GM23338 (cell line): ENCODE measurements around the gene ISG15. TPM values are rescaled to one million over a fixed set of nuclear protein-coding genes. Genes with fewer than 3 reads are reported as not detected.

Experiments
- ATAC-seq: fragments of 200-7000 bp; cut with Tn5 transposase; 3 replicates; pipeline ENCODE4 v1.9.1; 2020
- DNase-seq: peaks from one replicate; pipeline ENCODE4 v3.0.0-alpha.2; 2015; ENCODE audit warnings: low spot score
- H2AFZ ChIP-seq: fragments of 200-600 bp; sonication (generic); 2 replicates; pipeline ENCODE4 v1.8.0; 2016; ENCODE audit warnings: antibody characterized with exemption, mild to moderate bottlenecking, moderate library complexity
- H3F3A ChIP-seq: fragments of 200-600 bp; sonication (generic); replicated peaks from 2 replicates; pipeline ENCODE4 v1.8.0; 2017; ENCODE audit warnings: antibody characterized with exemption, mixed run types, low read depth
- H3K27ac ChIP-seq: fragments of 200-600 bp; sonication (generic); 2 replicates; pipeline ENCODE4 v1.6.1; 2016; ENCODE audit warnings: low read depth
- H3K27me3 ChIP-seq: fragments of 200-600 bp; sonication (generic); 2 replicates; pipeline ENCODE4 v1.8.0; 2016; ENCODE audit warnings: mild to moderate bottlenecking, mixed run types, moderate library complexity; ENCODE audit not compliant: insufficient read depth
- H3K36me3 ChIP-seq: fragments of 200-600 bp; sonication (generic); 2 replicates; pipeline ENCODE4 v1.8.0; 2016; ENCODE audit warnings: mild to moderate bottlenecking; ENCODE audit not compliant: insufficient read depth
- H3K4me1 ChIP-seq: fragments of 200-600 bp; sonication (generic); 2 replicates; pipeline ENCODE4 v1.8.0; 2016; ENCODE audit warnings: mild to moderate bottlenecking, moderate library complexity; ENCODE audit not compliant: insufficient read depth
- H3K4me2 ChIP-seq: fragments of 200-600 bp; sonication (generic); 2 replicates; pipeline ENCODE4 v1.7.1; 2017; ENCODE audit warnings: mixed run types
- H3K4me3 ChIP-seq: fragments of 200-600 bp; sonication (generic); 2 replicates; pipeline ENCODE4 v1.6.1; 2016; ENCODE audit warnings: mixed run types
- H3K79me2 ChIP-seq: fragments of 200-600 bp; sonication (generic); replicated peaks from 2 replicates; pipeline ENCODE4 v1.8.0; 2017; ENCODE audit warnings: mild to moderate bottlenecking; ENCODE audit not compliant: insufficient read depth
- H3K9me2 ChIP-seq: fragments of 200-600 bp; sonication (generic); 2 replicates; pipeline ENCODE4 v1.8.0; 2017; ENCODE audit not compliant: insufficient read depth
- H4K20me1 ChIP-seq: fragments of 200-600 bp; sonication (generic); replicated peaks from 2 replicates; pipeline ENCODE4 v1.8.0; 2017; ENCODE audit warnings: mild to moderate bottlenecking; ENCODE audit not compliant: insufficient read depth
- H3K27ac Mint-ChIP-seq: 2 replicates; pipeline ENCODE4 v1.8.0; 2020; ENCODE audit warnings: inconsistent platforms, mild to moderate bottlenecking, moderate library complexity, mixed read lengths
- H3K27me3 Mint-ChIP-seq: 3 replicates; pipeline ENCODE4 v1.8.0; 2022; ENCODE audit warnings: low read depth, mild to moderate bottlenecking, moderate library complexity, mixed read lengths, inconsistent platforms; ENCODE audit not compliant: insufficient read depth, poor library complexity
- H3K36me3 Mint-ChIP-seq: 3 replicates; pipeline ENCODE4 v1.8.0; 2021; ENCODE audit warnings: low read depth, mild to moderate bottlenecking, inconsistent platforms, moderate library complexity, mixed read lengths
- H3K4me1 Mint-ChIP-seq: 3 replicates; pipeline ENCODE4 v1.8.0; 2020; ENCODE audit warnings: mild to moderate bottlenecking, inconsistent platforms, mixed read lengths
- H3K4me3 Mint-ChIP-seq: 3 replicates; pipeline ENCODE4 v1.8.0; 2021; ENCODE audit warnings: moderate library complexity, mild to moderate bottlenecking, inconsistent platforms, mixed read lengths
- H3K9me3 Mint-ChIP-seq: 3 replicates; pipeline ENCODE4 v1.8.0; 2020; ENCODE audit warnings: moderate library complexity, mild to moderate bottlenecking, inconsistent platforms, mixed read lengths
- CREB1 ChIP-seq: fragments of 250-450 bp; sonication (Bioruptor Pico); IDR thresholded peaks from 2 replicates; pipeline ENCODE4 v1.5.0; 2020; ENCODE audit warnings: low read depth, mild to moderate bottlenecking, moderate library complexity
- CTCF ChIP-seq, 2 experiments: fragments of 200-600 bp in 1 of 2; sonication (generic) in 1 of 2; conservative IDR thresholded peaks; 2 replicates each; pipeline versions ENCODE4 v1.5.1 to v1.6.1; 2016 to 2017; ENCODE audit warnings: antibody characterized with exemption in 2 of 2, low read depth in 2 of 2, mild to moderate bottlenecking in 2 of 2, moderate library complexity in 1 of 2
- EZH2 ChIP-seq: fragments of 200-600 bp; sonication (generic); IDR thresholded peaks from one replicate; pipeline ENCODE4 v1.8.0; 2017; ENCODE audit warnings: antibody characterized with exemption, mild to moderate bottlenecking, low read depth; ENCODE audit not compliant: unreplicated experiment
- NANOG ChIP-seq: IDR thresholded peaks from 2 replicates; pipeline ENCODE4 v1.6.1; 2016; ENCODE audit warnings: antibody characterized with exemption, borderline replicate concordance
- REST ChIP-seq: IDR thresholded peaks from one replicate; pipeline ENCODE4 v1.6.1; 2018; ENCODE audit warnings: antibody characterized with exemption; ENCODE audit not compliant: unreplicated experiment
- STAT1 ChIP-seq: IDR thresholded peaks from one replicate; pipeline ENCODE4 v1.6.1; 2016; ENCODE audit warnings: antibody characterized with exemption; ENCODE audit not compliant: unreplicated experiment
- ZNF114 ChIP-seq: fragments of 250-450 bp; sonication (Bioruptor Pico); IDR thresholded peaks from 2 replicates; pipeline ENCODE4 v1.5.0; 2020; ENCODE audit warnings: mild to moderate bottlenecking, moderate library complexity
- ZNF331 ChIP-seq: fragments of 250-450 bp; sonication (Bioruptor Pico); IDR thresholded peaks from 2 replicates; pipeline ENCODE4 v1.5.0; 2020; ENCODE audit warnings: low read depth, mild to moderate bottlenecking, moderate library complexity
- ZNF462 ChIP-seq: fragments of 250-450 bp; sonication (Bioruptor Pico); IDR thresholded peaks from 2 replicates; pipeline ENCODE4 v1.5.0; 2020; ENCODE audit warnings: mild to moderate bottlenecking, moderate library complexity
- polyA plus RNA-seq: library from polyadenylated mRNA; unstranded; fragments of >200 nt; fragmentation: Nextera tagmentation; extraction: Ambion mirVana; gene quantifications from 2 replicates; pipeline ENCODE4 v1.2.1, GENCODE V29; 2016
- total RNA-seq: library from RNA; depleted of rRNA; stranded (reverse); fragments of >200 nt; shearing (Covaris generic); gene quantifications from 2 replicates; pipeline ENCODE4 v1.2.3, GENCODE V29; 2014
- TF ChIP-seq, protein P1 (sequence below): IDR thresholded peaks from 2 replicates; pipeline ENCODE4 v1.6.1; 2016; ENCODE audit warnings: antibody characterized with exemption

ISG15 gene
- total and polyA plus RNA-seq, 2 experiments from 2014 or later: 52.9 to 101 TPM

DNA sequence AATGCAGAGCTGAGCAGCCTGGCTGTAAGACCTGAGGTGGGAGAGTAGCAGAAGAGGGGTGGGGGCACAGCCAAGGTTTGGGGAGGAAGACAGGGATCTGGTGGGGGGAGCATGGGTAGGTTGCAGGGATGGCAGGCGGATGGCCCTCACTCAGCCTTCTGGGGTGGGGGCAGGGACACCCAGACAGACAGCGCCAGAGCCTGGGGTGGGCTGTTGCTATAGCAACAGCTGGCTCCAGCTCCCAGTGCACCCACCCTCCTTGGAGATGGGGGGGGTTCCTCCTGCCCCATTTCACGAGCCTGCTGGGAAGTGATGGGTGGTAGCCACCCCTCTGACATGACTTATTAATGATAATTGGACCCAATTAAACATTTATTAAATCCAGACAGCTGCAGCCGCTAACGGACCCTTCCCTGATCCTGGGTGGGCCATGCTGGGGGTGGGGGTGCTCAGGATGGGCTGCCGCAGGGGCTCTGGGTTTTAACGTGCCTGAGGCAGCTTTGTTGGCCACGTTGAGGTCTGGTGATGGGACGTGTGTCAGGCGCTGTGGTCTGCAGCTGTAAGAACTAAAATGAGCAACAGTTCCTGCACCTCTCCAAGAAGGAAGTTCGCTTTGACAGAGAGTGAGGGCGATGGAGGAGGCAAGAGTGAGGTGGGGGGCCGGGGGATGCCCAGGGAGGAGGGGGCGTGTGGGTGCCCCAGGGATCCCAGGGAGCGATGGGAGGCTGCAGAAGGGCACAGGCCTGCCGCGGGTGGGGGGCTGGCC is 26.0 kb downstream of the ISG15 start:
- peaks cover 49% of the 10 kb centered on the region for H3K27me3 Mint-ChIP-seq
- peak overlapping the region; percentile 54 for H3K4me3 ChIP-seq
- peaks cover 30% of the 10 kb centered on the region for H4K20me1 ChIP-seq
- H3F3A ChIP-seq: no peaks in the 10 kb centered on the region
- H3K4me1 ChIP-seq: peaks cover 10% of the 10 kb centered on the region; the same call in 1 of the 2 replicates
- H3K27ac Mint-ChIP-seq: no peak overlapping the region
- TF ChIP-seq ZNF462 (CRISPR knock-in tag): no peak
- TF ChIP-seq NANOG: no peak
- no peak for TF ChIP-seq EZH2
- no peak for TF ChIP-seq ZNF114 (CRISPR knock-in tag)
- TF ChIP-seq, protein P1, sequence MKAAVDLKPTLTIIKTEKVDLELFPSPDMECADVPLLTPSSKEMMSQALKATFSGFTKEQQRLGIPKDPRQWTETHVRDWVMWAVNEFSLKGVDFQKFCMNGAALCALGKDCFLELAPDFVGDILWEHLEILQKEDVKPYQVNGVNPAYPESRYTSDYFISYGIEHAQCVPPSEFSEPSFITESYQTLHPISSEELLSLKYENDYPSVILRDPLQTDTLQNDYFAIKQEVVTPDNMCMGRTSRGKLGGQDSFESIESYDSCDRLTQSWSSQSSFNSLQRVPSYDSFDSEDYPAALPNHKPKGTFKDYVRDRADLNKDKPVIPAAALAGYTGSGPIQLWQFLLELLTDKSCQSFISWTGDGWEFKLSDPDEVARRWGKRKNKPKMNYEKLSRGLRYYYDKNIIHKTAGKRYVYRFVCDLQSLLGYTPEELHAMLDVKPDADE: no peak
- no peak for TF ChIP-seq REST
- TF ChIP-seq CREB1 (CRISPR knock-in tag): no peak
- no peak for TF ChIP-seq ZNF331 (CRISPR knock-in tag)
- TF ChIP-seq CTCF (conservative IDR thresholded peaks at IDR 0.05; ENCODE audit: low read depth in 2 of 2): no peak
- no peak for TF ChIP-seq STAT1
- peak overlapping the region; percentile 60 for H3K4me3 Mint-ChIP-seq
- H3K36me3 ChIP-seq: no peaks in the 10 kb centered on the region; the same call in 1 of the 2 replicates
- H3K27ac ChIP-seq: no peak overlapping the region
- no peak overlapping the region for H2AFZ ChIP-seq
- H3K79me2 ChIP-seq: no peaks in the 10 kb centered on the region
- no peak for DNase-seq
- peaks cover 8% of the 10 kb centered on the region; the same call in 2 of the 3 replicates for H3K36me3 Mint-ChIP-seq
- H3K27me3 ChIP-seq: peaks cover 53% of the 10 kb centered on the region
- ATAC-seq: no peak
- H3K9me2 ChIP-seq: no peaks in the 10 kb centered on the region
- H3K4me1 Mint-ChIP-seq: peaks cover 4% of the 10 kb centered on the region; the same call in 2 of the 3 replicates
- H3K4me2 ChIP-seq: peak overlapping the region; percentile 81
- H3K9me3 Mint-ChIP-seq: no peaks in the 10 kb centered on the region; the same call in 2 of the 3 replicates
